Peyer's patch (tissue), 4 donors: ENCODE results near the gene RAB1B.

Experiments
- POLR2A ChIP-seq, 2 donors: fragments of 450-650 bp; IDR thresholded peaks; one replicate each; pipeline ENCODE4 v1.5.1; 2017; ENCODE audit warnings: antibody characterized with exemption in 2 of 2, mild to moderate bottlenecking in 2 of 2, moderate library complexity in 2 of 2
- TF ChIP-seq, protein P1 (sequence below), 6 experiments: fragments of 450-650 bp in 4 of 6; fragments of 200-600 bp in 2 of 6; sonication (generic) in 1 of 6; IDR thresholded peaks; one replicate each; pipeline ENCODE4 v1.5.1; 2017 to 2019; ENCODE audit warnings: antibody characterized with exemption in 6 of 6, mild to moderate bottlenecking in 3 of 6, moderate library complexity in 1 of 6

DNA sequence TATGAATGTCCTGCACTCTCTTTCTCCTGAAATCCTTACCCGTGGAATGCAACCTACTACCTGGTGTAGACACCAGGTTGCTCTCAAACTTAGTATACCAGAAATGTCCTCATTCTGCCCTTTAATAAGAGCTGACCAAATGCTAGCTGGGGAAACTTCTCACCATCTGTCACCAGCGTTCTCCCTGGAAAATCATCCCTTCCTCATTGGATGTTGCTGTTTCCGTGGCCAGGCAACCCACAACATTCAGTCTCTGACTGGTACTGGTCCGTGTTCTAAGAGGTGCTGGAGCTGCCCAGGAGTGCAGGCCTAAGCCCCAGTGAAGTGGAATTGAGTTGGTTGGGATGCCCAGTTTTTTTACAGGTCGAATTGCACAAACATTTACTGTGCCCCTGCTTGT lies 40.7 kb upstream of the RAB1B start:
- TF ChIP-seq, protein P1, sequence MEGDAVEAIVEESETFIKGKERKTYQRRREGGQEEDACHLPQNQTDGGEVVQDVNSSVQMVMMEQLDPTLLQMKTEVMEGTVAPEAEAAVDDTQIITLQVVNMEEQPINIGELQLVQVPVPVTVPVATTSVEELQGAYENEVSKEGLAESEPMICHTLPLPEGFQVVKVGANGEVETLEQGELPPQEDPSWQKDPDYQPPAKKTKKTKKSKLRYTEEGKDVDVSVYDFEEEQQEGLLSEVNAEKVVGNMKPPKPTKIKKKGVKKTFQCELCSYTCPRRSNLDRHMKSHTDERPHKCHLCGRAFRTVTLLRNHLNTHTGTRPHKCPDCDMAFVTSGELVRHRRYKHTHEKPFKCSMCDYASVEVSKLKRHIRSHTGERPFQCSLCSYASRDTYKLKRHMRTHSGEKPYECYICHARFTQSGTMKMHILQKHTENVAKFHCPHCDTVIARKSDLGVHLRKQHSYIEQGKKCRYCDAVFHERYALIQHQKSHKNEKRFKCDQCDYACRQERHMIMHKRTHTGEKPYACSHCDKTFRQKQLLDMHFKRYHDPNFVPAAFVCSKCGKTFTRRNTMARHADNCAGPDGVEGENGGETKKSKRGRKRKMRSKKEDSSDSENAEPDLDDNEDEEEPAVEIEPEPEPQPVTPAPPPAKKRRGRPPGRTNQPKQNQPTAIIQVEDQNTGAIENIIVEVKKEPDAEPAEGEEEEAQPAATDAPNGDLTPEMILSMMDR (IDR thresholded peaks at IDR 0.05), result no peak
- no peak for TF ChIP-seq POLR2A (IDR thresholded peaks at IDR 0.05)
